Tongue (tissue), 2 donors: Measurements from ENCODE around the gene LIPG. TPM values are rescaled to one million over a fixed set of nuclear protein-coding genes. Genes with fewer than 3 reads are reported as not detected.
"Not testable (repeated sequence)": the region's sequence is repeated elsewhere in the genome, so short reads cannot be mapped to it uniquely, and the experiment has no call there.

Experiments
- DNase-seq: peaks from one replicate; pipeline ENCODE4 v3.0.0-alpha.2; 2015
- total RNA-seq: library from RNA; depleted of rRNA; stranded (reverse); fragments of >200 nt; gene quantifications from one replicate; pipeline ENCODE4 v1.2.3, GENCODE V29; 2014

The LIPG gene
- total RNA-seq, 1 donor from 2014 or later, result 2.9 TPM

DNA sequence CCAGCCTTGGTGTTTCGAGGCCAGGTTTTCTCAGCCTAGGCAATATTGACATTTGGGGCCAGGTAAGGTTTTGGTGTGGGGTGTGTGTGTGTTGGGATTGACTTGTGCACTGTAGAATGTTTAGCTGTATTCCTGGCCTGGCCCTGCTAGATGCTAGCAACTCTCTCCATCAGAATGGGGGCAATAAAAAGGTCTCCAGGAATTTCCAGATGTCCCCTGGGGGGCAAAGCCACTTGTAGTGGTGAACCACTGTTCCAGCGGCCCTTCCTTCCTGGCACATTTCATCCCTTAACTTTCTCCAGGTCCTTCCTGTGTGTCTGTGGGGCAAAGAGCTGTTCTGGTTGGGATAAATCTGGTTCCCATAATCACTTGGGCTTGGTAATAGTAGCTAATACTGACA, 12.0 kb downstream of the LIPG start:
- no peak for DNase-seq

DNA sequence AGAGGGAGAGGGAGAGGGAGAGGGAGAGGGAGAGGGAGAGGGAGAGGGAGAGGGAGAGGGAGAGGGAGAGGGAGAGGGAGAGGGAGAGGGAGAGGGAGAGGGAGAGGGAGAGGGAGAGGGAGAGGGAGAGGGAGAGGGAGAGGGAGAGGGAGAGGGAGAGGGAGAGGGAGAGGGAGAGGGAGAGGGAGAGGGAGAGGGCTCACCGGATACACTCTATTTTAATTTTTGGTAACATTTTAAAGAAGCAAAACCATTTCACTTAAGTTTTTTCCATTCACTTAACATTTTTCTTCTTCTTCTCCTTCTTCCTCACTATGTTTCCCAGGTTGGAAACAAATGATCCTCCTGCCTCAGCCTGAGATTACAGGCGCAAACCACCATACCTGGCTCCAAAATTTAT, 17.2 kb downstream of the LIPG start:
- DNase-seq, result not testable (repeated sequence)

DNA sequence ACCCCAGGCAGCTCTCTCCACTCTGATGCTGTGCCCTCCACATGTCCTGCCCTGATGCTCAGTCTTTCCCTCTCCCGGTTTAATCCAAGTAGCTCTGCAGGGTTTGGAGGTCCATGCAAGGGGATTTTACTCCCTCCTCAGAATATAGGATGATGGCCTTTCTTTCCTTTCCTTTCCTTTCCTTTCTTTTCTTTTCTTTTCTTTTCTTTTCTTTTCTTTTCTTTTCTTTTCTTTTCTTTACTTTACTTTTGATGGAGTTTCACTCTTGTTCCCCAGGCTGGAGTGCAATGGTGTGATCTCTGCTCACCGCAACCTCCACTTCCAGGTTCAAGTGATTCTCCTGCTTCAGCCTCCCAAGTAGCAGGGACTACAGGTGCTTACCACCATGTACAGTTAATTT, 17.7 kb downstream of the LIPG start:
- not testable (repeated sequence) for DNase-seq

DNA sequence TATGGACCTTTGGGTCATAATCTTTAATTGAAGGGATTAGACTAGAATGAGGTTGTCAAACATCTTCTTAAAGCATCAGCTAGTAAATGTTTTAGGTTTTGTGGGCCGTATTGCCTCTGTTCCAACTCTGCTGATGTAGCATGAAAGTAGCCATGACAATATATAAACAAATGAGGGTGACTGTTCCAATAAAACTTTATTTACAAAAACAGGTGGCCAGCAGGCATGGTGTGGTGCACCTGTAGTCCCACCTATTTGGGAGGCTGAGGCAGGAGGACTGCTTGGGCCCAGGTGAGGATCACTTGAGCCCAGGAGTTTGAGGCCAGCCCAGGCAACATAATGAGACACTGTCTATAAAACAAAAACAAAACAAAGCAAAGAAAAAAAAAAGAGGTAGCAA, 18.4 kb downstream of the LIPG start:
- no peak for DNase-seq

DNA sequence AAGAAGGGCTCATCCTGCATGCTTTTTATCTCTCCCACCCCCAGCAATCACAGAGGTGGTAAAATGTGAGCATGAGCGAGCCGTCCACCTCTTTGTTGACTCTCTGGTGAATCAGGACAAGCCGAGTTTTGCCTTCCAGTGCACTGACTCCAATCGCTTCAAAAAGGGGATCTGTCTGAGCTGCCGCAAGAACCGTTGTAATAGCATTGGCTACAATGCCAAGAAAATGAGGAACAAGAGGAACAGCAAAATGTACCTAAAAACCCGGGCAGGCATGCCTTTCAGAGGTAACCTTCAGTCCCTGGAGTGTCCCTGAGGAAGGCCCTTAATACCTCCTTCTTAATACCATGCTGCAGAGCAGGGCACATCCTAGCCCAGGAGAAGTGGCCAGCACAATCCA, 19.5 kb downstream of the LIPG start:
- no peak for DNase-seq

DNA sequence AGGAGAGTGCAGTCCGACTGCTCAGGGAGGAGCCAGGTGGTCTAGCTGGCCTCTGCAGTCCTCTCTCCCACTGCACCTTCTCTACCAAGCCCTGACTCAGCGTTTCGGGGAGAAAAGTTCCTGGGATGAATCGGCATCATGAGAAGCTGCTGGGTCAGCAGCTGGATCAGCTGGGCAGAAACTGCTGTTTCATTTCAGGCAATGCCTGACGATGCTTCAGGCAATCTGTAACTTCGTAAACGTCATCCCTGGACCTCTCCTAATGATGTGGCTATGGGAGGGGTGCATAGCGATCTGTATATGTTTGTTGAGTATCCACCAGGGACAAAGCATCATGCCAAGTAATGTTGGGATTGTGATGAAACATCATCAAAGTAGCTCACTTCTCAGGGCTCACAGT, 20.7 kb downstream of the LIPG start:
- DNase-seq, result no peak

DNA sequence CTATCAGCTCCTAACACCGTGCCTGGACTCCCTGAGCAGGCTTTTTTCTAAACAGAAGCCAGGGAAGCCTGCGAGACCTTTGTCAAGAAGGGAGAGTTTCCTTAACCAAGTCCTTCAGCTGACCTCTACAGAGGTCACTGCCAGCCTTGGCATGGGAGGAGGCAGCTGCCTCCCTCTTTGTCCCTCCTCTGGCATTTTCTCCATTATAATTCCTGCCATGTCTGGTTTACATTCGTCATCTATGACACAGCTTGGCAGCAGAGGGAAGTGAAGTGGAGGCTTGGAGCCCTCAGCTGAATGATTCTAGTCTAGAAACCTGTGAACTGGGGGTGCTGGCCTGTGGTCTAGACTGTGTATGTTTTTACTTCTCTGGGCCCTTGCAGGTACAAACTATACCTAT, 22.5 kb downstream of the LIPG start:
- DNase-seq, result no peak

DNA sequence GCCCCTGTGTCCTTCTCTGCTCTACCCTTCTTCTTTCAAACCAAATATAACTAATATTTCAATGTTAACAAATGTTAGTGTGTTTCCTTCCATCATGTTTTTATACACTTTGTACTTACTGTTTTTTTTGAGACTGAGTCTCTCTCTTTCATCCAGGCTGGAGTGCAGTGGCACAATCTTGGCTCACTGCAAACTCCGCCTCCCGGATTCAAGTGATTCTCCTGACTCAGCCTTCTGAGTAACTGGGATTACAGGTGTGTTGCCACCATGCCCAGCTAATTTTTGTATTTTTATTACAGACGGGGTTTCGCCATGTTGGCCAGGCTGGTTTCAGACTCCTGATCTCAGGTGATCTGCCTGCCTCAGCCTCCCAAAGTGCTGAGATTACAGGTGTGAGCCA, 23.1 kb downstream of the LIPG start:
- not testable (repeated sequence) for DNase-seq

DNA sequence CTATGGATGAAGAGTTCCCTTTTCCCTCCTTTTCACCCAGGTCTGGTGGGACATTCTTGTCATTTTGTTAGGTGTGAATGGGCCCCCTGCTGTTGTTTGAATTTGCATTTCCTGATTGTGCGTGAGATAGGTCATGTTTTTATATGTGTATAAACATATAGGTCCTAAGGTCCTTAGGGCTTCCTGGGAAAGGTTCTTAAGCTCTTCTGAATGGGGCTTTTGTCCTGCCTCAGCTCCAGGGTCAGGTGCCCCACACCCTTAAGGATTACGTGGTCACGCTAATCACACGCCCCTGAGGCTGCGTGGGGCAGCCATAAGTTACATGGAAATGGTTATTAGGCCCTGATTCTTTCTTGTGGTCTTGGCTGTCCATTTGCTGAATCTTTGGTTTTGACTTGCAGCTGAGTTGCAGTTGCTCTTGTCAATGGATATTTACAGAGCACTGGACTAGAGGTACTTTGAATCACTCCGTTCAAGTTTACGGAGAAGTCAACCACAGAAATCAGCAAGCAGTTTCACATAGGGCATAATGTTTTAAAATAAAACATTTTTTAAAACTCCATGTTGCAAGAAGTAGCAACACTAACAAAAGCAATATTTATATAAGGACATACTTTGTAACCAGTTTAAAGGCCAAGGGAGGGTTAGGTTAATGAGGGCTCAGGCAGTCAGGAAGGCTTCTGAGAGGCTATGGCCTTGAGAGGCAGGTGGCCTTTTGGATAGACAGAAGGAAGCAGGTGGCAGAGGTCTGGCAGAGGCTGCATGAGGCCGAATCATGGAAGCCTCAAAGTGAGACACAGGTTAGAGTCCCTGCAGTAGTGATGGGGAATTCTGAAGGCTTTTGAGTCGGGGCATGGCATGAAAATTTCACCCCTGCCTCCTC, 24.2 kb downstream of the LIPG start:
- no peak for DNase-seq

DNA sequence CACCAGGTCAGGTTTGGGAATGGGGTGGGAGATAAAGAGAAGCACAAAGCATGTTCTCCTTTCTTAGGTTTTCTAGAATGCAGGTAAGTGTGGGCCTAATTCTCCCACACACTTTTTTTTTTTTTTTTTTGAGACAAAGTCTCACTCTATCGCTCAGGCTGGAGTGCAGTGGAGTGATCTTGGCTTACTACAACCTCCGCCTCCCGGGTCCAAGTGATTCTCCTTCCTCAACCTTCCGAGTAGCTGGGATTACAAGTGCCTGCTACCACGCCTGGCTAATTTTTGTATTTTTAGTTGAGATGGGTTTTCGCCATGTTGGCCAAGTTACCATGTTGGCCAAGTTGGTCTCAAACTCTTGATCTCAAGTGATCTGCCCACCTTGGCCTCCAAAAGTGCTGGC, 26.3 kb downstream of the LIPG start:
- no peak for DNase-seq

DNA sequence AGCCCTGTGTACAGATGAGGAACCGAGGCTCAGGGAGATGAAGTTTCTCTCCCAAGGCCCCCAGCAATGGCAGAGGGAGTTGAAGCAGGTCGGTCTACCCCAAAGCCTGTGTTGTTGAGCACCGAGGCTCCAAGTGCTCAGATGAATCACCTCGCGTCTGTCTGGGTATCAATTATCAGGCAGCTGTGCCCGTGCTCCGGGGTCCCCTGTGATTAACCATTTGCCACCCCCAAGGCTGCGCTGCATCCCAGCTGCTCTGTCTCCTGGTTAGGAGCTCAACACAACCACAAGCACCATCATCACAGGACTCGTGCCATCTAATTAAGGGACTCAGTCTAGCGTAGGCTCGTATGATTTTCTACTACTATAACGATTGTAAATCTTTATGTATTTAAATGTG, 27.1 kb downstream of the LIPG start:
- no peak for DNase-seq

DNA sequence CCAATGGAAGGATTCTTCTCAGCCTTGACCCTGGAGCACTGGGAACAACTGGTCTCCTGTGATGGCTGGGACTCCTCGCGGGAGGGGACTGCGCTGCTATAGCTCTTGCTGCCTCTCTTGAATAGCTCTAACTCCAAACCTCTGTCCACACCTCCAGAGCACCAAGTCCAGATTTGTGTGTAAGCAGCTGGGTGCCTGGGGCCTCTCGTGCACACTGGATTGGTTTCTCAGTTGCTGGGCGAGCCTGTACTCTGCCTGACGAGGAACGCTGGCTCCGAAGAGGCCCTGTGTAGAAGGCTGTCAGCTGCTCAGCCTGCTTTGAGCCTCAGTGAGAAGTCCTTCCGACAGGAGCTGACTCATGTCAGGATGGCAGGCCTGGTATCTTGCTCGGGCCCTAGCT, 28.8 kb downstream of the LIPG start:
- DNase-seq, result peak; percentile 47

DNA sequence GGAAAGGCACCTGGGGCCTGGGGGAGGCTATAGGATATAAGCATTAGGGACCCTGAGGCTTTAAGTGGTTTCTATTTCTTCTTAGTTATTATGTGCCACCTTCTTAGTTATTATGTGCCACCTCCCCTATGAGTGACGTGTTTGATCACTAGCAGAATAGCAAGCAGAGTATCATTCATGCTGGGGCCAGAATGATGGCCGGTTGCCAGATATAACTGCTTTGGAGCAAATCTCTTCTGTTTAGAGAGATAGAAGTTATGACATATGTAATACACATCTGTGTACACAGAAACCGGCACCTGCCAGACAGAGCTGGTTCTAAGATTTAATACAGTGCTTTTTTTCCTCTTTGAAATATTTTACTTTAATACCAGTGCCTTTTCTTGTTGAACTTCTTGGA, 29.4 kb downstream of the LIPG start:
- peak; percentile 74 for DNase-seq

DNA sequence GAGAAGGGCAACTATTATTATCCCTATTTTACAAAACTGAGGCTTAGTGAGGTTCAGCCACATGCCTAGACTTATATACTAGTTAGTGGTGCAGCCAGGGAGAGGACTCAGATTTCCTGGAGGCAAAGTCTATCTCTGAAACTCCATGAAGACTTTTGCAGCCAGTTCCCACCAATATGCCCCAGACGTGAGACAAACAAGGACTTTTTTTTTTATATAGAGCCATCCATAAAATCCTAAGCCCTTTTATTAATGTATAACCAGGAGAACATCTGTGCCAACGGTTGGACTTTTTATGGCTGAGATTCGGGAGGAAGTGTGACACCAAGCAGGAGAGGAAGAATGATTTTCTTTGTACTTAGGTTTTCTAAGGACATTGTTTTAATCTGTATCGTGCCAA, 29.9 kb downstream of the LIPG start:
- DNase-seq, result peak; percentile 9

DNA sequence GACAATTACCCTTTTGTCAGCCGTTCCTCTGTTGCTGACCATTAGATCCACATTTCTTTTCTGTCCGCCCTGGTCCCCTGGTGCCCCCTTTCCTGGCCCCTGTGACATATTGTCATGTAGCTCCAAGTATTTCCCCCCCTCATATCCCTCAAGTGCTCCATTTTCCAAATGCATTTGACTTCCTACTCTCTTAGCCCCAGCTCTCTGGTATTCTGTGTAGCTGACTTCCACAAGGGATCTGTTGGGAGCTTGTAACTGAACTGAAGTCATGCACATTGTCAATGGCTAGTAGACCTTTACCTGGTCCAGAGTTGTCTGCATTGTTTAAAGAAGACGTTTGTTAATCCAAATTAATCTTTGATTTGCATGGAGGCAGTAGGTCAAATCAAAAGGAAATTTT, 34.8 kb downstream of the LIPG start:
- no peak for DNase-seq

DNA sequence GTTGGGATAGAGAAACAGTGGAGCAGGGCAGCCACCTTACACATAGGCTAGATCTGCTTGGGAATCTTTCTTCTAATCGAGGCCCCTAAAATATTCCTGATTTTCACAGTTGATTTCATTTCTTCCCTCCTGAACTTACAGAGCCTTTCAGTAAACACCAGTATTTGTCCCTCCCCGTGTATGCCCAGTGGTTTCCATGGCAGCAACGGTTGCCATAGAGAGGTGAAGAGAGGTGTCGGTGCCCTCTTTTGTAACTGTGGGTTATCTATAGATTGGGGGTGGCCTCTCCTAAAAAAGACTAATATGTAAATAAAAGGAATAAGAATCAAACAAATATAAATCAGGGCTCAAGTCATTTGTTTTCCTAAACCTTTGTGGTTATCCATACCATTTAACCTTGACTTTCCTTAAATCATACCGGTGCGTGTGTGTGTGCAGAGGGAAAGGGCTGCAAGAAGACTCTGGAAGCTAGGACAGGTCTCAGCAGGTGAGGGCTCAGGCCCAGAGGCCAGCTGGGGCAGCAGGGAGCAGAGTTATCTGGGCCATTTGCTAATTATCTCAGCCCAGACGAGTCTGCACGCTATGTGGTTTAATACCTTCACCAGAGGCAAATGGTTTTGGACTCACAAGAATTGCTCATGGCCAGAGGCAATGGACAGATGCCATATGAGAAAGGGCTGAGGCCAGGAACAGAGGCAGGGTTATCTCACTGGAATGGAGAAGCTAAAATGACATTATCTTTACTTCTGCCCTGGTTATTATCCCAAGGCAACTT, 35.5 kb downstream of the LIPG start:
- DNase-seq, result no peak

DNA sequence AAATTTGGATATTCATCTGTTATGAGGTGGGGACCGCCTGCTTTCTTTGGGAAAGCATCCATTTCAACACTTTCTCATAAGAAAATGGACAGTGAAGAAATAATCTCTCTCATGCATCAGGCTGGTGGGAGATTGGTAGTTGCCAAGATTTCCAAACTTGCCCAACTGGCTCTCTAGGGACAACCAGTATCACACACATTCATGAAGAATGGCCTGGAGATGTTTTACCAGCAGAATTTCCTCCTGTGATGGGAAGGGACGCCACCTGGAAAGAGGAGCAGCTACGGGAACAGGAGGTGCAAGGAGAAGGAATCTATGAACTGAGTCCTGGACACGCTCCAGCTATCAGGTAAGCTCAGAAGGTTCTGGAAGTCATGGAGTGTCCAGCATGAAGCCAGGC, 39.4 kb downstream of the LIPG start:
- no peak for DNase-seq

DNA sequence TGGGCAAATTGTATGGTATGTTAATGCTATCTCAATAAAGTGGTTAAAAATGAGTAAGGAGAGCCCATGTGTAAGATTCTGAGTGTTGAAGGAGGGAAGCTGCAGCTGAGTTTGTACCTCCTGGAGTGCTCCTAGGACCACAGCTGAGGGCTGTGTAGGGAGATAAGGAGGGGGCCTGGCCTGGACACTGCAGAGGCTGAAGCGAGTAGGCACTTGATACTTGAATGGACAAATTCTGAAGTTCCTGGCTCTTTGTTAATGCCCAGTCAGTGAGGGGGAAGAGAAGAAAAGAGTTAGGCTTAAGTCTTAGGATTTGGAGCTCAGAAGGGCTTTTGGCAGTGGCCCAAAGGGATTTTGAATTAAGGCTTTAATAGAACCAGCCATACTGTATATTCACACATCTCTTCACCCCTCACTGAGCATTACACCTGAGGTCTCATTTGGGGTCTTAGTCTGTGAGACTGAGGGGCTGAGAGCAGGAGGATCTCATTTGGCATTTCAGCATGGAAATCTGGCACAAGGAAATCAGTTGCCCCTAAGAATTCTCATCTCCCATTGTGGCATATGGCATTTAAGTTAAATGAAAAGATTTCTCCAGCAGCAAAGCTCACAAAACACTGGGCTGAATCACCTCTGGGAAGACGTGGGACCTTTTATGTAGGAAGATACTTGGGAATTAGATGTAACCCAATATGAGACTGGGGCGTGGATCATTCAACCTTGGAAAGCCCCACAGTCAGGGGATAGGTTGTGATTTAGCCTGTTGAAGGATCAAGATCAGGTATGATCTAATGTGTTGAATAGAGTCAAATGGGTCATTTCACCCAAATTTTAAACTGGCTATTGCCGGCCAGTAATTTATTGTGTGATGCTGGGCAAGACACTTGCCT, 46.8 kb downstream of the LIPG start:
- no peak for DNase-seq

DNA sequence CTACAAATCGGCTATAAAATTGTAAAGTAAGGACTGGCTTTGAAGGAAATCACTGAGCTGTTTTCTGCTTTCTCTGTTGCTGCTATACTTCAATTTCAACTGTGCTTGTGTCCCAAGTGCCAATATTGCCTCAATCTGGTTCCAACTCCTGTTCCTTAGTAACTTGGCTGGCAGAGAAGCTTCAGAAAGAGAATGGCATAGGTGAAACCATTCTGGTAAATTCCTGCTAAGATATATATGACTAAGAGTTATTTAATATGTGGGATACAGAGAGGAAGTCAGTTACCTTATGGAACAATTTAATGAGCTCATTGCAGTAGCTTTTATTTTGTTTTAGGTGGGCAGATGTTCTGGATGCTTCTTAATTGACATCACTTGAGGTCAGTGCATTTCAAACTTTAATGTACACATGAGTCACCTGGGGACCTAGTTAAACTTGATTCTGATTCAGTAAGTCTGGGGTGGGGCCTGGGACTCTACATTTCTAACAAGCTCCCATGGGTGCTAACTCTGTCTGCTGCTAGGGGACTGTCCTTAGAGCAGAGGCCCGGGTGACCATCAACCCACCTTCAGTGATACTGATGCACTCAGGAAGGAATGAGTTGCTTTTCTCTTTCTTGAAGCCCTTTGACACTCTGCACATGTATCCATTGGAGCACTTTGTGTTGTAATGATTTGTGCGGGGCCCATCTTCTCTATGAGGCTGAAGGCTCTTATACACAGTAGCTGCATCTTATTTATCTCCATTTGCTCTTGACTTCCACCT, 47.6 kb downstream of the LIPG start:
- DNase-seq, result no peak

DNA sequence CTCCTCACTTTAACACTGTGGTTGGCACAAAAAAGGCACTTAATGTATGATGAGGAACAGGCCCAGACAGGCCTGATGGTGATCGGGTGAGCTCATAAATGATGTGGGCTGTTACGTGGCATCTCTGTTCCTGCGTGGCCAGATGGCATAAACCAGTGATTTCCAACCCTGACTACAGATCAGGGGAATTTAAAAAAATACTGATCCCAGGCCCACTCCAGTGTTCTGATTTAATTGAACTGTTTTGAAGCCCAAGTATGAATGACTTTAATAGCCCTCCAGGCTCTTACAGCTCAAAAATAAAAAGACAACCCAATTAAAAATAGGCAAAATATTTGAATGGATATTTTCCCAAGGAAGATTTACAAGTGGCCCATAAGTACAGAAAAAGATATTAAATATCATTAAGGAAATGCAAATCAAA, 48.2 kb downstream of the LIPG start:
- no peak for DNase-seq

DNA sequence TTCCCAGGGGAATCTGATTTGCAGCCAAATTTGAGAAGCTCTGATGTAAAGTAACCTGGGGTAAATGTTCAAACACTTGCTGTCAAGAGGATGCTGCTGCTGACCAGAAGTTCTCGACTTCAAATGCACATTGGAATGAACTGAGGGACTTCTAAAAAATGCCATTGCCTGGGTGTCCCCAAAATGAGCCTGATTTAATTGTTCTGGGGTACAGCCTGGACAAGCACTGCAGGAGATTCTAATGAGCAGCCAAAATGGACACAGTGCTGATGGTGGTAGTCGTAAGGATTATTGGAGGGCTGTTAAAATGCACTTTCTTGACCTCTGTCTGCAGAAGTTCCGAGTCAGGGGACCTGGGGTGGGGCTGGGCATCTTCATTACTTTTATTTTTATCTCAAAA, 49.5 kb downstream of the LIPG start:
- no peak for DNase-seq

DNA sequence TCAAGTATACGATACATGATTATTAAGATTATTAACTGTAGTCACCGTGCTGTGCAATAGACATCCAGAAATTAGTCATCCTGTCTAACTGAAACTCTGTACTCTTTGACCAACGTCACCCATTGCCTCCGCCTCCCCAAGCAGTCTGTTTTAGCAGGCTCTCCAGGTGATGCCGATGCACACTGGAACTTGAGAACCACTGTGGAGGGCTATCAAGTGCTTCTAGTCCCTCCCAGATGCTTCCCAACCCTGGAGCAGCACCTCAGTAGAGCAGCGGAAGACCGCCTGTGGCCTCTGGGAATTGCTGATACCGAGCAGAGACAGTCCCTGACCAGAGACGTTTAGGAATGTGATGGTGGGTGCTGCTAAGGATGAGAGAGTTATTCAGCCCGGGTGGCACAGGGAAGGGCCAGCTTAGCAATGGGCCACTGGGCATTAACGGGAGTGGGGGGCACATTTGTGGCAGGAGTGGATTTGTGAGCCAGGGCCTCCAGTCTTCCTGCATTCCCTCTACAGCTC, 50.7 kb downstream of the LIPG start:
- DNase-seq, result no peak
